ENCODE measurements around the gene MLLT1. TPM values are rescaled to one million over a fixed set of nuclear protein-coding genes. Genes with fewer than 3 reads are reported as not detected.

MLLT1 gene
- total RNA-seq, 1 experiment from 2014 or later: 44.2 TPM

GRCh38 chr19:6275170-6275744 lies 4.5 kb downstream of the MLLT1 start:
- peaks cover 40% of the 10 kb centered on the region for H3K79me2 ChIP-seq (ENCODE audit: low read depth)
- TF ChIP-seq, protein P1, sequence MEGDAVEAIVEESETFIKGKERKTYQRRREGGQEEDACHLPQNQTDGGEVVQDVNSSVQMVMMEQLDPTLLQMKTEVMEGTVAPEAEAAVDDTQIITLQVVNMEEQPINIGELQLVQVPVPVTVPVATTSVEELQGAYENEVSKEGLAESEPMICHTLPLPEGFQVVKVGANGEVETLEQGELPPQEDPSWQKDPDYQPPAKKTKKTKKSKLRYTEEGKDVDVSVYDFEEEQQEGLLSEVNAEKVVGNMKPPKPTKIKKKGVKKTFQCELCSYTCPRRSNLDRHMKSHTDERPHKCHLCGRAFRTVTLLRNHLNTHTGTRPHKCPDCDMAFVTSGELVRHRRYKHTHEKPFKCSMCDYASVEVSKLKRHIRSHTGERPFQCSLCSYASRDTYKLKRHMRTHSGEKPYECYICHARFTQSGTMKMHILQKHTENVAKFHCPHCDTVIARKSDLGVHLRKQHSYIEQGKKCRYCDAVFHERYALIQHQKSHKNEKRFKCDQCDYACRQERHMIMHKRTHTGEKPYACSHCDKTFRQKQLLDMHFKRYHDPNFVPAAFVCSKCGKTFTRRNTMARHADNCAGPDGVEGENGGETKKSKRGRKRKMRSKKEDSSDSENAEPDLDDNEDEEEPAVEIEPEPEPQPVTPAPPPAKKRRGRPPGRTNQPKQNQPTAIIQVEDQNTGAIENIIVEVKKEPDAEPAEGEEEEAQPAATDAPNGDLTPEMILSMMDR (conservative IDR thresholded peaks at IDR 0.05): no peak
- no peak for TF ChIP-seq EZH2 (IDR thresholded peaks at IDR 0.05; ENCODE audit: low read depth)
- H3K27ac ChIP-seq: no peak overlapping the region
- H2AFZ ChIP-seq: no peak overlapping the region
- no peaks in the 10 kb centered on the region for H3K27me3 ChIP-seq (ENCODE audit: insufficient read depth, low read depth)
- H3K9me3 ChIP-seq (ENCODE audit: insufficient read depth, low read depth): no peaks in the 10 kb centered on the region
- no peaks in the 10 kb centered on the region for H3K9me2 ChIP-seq (ENCODE audit: insufficient read depth)
- H3K4me3 ChIP-seq: no peak overlapping the region
- BruUV-seq (replicated peaks): no TSS peak
- CTCF ChIA-PET: no interaction called here
- H3K4me1 ChIP-seq (replicated peaks; ENCODE audit: insufficient read depth): no peaks in the 10 kb centered on the region
- POLR2A ChIA-PET (ENCODE audit: unreplicated experiment): no interaction called here
- H3K36me3 ChIP-seq (ENCODE audit: low read depth): no peaks in the 10 kb centered on the region
- intact Hi-C loops (cut with micrococcal nuclease; ENCODE audit: unreplicated experiment): no loop called here
- peaks cover 7% of the 10 kb centered on the region for H4K20me1 ChIP-seq (ENCODE audit: insufficient read depth)
- DNase-seq: no peak
- H3K4me2 ChIP-seq: no peak overlapping the region
- no peaks in the 10 kb centered on the region for H3F3A ChIP-seq (ENCODE audit: insufficient read depth, low read depth)

GRCh38 chr19:6274756-6275155 lies 5.0 kb downstream of the MLLT1 start:
- no peaks in the 10 kb centered on the region for H3K9me2 ChIP-seq (ENCODE audit: insufficient read depth)
- CTCF ChIA-PET: no interaction called here
- no peaks in the 10 kb centered on the region for H3F3A ChIP-seq (ENCODE audit: insufficient read depth, low read depth)
- no peak overlapping the region for H3K4me2 ChIP-seq
- H2AFZ ChIP-seq: no peak overlapping the region
- TF ChIP-seq, protein P1 (conservative IDR thresholded peaks at IDR 0.05): no peak
- no peak for TF ChIP-seq EZH2 (IDR thresholded peaks at IDR 0.05; ENCODE audit: low read depth)
- no peaks in the 10 kb centered on the region for H3K27me3 ChIP-seq (ENCODE audit: insufficient read depth, low read depth)
- intact Hi-C loops (cut with micrococcal nuclease; ENCODE audit: unreplicated experiment): no loop called here
- BruUV-seq (replicated peaks): no TSS peak
- H3K36me3 ChIP-seq (ENCODE audit: low read depth): no peaks in the 10 kb centered on the region
- H3K9me3 ChIP-seq (ENCODE audit: insufficient read depth, low read depth): no peaks in the 10 kb centered on the region
- peaks cover 40% of the 10 kb centered on the region for H3K79me2 ChIP-seq (ENCODE audit: low read depth)
- no peaks in the 10 kb centered on the region for H3K4me1 ChIP-seq (replicated peaks; ENCODE audit: insufficient read depth)
- POLR2A ChIA-PET (ENCODE audit: unreplicated experiment): no interaction called here
- no peak overlapping the region for H3K27ac ChIP-seq
- peaks cover 7% of the 10 kb centered on the region for H4K20me1 ChIP-seq (ENCODE audit: insufficient read depth)
- no peak for DNase-seq
- no peak overlapping the region for H3K4me3 ChIP-seq

DNA sequence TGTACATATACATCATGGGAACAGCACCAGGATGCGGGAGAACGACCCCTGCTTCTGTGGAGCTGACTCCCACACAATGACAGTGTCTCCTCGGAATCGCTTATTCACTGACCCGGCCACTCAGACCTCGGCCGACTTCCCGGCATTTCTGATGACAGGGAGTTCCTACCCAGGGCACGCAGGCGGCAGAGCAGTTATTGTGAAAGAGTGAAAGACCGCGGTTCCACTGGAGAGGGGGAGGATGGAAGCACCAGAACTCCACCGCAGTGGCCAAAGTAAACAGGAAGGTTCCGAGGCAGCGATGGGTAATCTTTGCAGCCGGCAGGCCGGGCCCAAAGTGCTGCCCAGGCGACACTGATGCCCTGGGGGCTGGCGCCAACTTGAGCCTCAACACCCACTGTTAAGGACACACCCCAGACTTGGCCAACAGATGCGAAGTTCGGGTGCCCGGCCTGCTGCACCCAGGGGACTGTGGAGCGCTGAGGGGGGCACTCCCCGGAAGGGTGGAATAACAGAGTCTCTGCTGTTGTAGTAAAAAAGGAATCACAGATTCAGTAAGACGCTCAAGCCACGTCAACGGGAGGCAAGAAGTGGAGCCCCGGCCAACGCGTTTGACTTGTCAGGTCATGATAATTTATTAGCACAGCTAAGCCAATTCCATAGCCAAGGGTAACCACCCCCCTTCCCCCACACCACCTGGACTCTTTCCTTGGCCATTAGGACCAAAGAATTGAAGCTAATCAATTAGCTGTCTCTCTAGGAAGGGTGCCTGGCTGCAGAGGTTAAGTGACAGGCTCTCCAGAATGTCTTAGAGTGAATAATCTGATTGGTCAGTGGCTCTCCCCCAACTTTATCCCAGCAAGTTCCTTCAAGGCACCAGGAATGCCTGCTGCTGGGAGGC lies 5.8 kb downstream of the MLLT1 start:
- ChIA-PET POLR2A (ENCODE audit: unreplicated experiment) (no interaction called here), CTCF (no interaction called here)
- TF ChIP-seq, protein P1 (conservative IDR thresholded peaks at IDR 0.05): no peak
- no peak for TF ChIP-seq EZH2 (IDR thresholded peaks at IDR 0.05; ENCODE audit: low read depth)
- intact Hi-C loops (cut with micrococcal nuclease; ENCODE audit: unreplicated experiment): no loop called here
- DNase-seq: no peak
- Histone ChIP-seq H3K4me3 (no peak overlapping the region), H4K20me1 (ENCODE audit: insufficient read depth) (peaks cover 7% of the 10 kb centered on the region), H3K9me3 (ENCODE audit: insufficient read depth, low read depth) (no peaks in the 10 kb centered on the region), H3K9me2 (ENCODE audit: insufficient read depth) (no peaks in the 10 kb centered on the region), H3K36me3 (ENCODE audit: low read depth) (no peaks in the 10 kb centered on the region), H3F3A (ENCODE audit: insufficient read depth, low read depth) (no peaks in the 10 kb centered on the region), H3K27me3 (ENCODE audit: insufficient read depth, low read depth) (no peaks in the 10 kb centered on the region), H3K27ac (no peak overlapping the region), H3K4me1 (replicated peaks; ENCODE audit: insufficient read depth) (no peaks in the 10 kb centered on the region), H2AFZ (no peak overlapping the region), H3K79me2 (ENCODE audit: low read depth) (peaks cover 35% of the 10 kb centered on the region), H3K4me2 (no peak overlapping the region)
- no TSS peak for BruUV-seq (replicated peaks)
